HEK293 (cell line): ENCODE data around the gene MAP3K13.

Source experiments
- CTCF ChIA-PET: fragments of 350-600 bp; formaldehyde crosslinking; extraction: SDS; loops from one replicate; lab custom pipeline; 2021; ENCODE audit warnings: antibody characterized with exemption; lab: Yijun Ruan, JAX
- POLR2A ChIA-PET: fragments of 300-600 bp; formaldehyde crosslinking; extraction: SDS; loops from one replicate; lab custom pipeline; 2020; ENCODE audit warnings: antibody characterized with exemption, inconsistent platforms; lab: Yijun Ruan, JAX
- H3K27ac ChIP-seq: fragments of 200-500 bp; sonication (Bioruptor generic); 2 replicates; pipeline ENCODE4 v1.5.1; 2014; ENCODE audit warnings: low read depth, low read length, control low read depth, inconsistent platforms; ENCODE audit errors: extremely low read depth
- H3K36me3 ChIP-seq, 2 experiments: fragments of 200-500 bp in 1 of 2; sonication (Bioruptor generic) in 1 of 2; 1 replicate in 1 of 2; 2 replicates in 1 of 2; pipeline ENCODE4 v1.5.1; 2014 to 2017; ENCODE audit warnings: inconsistent platforms in 2 of 2, low read length in 2 of 2; ENCODE audit not compliant: control insufficient read depth in 2 of 2, insufficient read depth in 1 of 2
- H3K4me1 ChIP-seq: fragments of 200-500 bp; sonication (Bioruptor generic); 2 replicates; pipeline ENCODE4 v1.5.1; 2014; ENCODE audit warnings: mild to moderate bottlenecking, low read length, inconsistent platforms; ENCODE audit not compliant: control insufficient read depth, insufficient read depth
- H3K4me3 ChIP-seq: 2 replicates; pipeline ENCODE4 v1.5.1; 2011; ENCODE audit warnings: low read depth, mild to moderate bottlenecking, control low read depth, low read length, moderate library complexity
- H3K9me3 ChIP-seq: fragments of 200-500 bp; sonication (Bioruptor generic); 2 replicates; pipeline ENCODE4 v1.5.1; 2014; ENCODE audit warnings: low read depth, low read length, inconsistent platforms; ENCODE audit not compliant: control insufficient read depth, insufficient read depth
- FEZF1 ChIP-seq: fragments of 450-650 bp; formaldehyde crosslinking; IDR thresholded peaks from 2 replicates; pipeline ENCODE4 v1.5.1; 2016; ENCODE audit warnings: missing biosample characterization, missing genetic modification characterization
- GFI1B ChIP-seq: fragments of 450-650 bp; formaldehyde crosslinking; IDR thresholded peaks from 2 replicates; pipeline ENCODE4 v1.5.1; 2016; ENCODE audit warnings: missing biosample characterization, missing genetic modification characterization
- KLF8 ChIP-seq: fragments of 450-650 bp; formaldehyde crosslinking; IDR thresholded peaks from 2 replicates; pipeline ENCODE4 v1.5.1; 2016; ENCODE audit warnings: missing biosample characterization, missing genetic modification characterization
- SALL2 ChIP-seq: fragments of 450-650 bp; formaldehyde crosslinking; IDR thresholded peaks from 2 replicates; pipeline ENCODE4 v1.5.0; 2017; ENCODE audit warnings: missing biosample characterization, mild to moderate bottlenecking, missing genetic modification characterization, borderline replicate concordance
- SP3 ChIP-seq: fragments of 450-650 bp; formaldehyde crosslinking; IDR thresholded peaks from 2 replicates; pipeline ENCODE4 v1.5.1; 2016; ENCODE audit warnings: missing biosample characterization, missing genetic modification characterization
- ZBTB17 ChIP-seq: fragments of 450-650 bp; formaldehyde crosslinking; IDR thresholded peaks from 2 replicates; pipeline ENCODE4 v1.5.1; 2016; ENCODE audit warnings: missing biosample characterization, missing genetic modification characterization
- ZNF132 ChIP-seq: fragments of 450-650 bp; formaldehyde crosslinking; IDR thresholded peaks from 2 replicates; pipeline ENCODE4 v1.5.1; 2017; ENCODE audit warnings: missing biosample characterization, missing genetic modification characterization, borderline replicate concordance
- ZNF169 ChIP-seq: fragments of 450-650 bp; formaldehyde crosslinking; IDR thresholded peaks from 2 replicates; pipeline ENCODE4 v1.5.1; 2016; ENCODE audit warnings: missing biosample characterization, missing genetic modification characterization
- ZNF184 ChIP-seq: fragments of 450-650 bp; IDR thresholded peaks from 2 replicates; pipeline ENCODE4 v1.5.1; 2018; ENCODE audit warnings: missing biosample characterization, mild to moderate bottlenecking, missing genetic modification characterization
- ZNF23 ChIP-seq: fragments of 450-650 bp; formaldehyde crosslinking; IDR thresholded peaks from 2 replicates; pipeline ENCODE4 v1.5.1; 2016; ENCODE audit warnings: missing biosample characterization, missing genetic modification characterization, borderline replicate concordance
- ZNF311 ChIP-seq: fragments of 450-650 bp; formaldehyde crosslinking; IDR thresholded peaks from 2 replicates; pipeline ENCODE4 v1.5.1; 2017; ENCODE audit warnings: missing biosample characterization, missing genetic modification characterization, borderline replicate concordance
- ZNF335 ChIP-seq: fragments of 450-650 bp; formaldehyde crosslinking; conservative IDR thresholded peaks from 2 replicates; pipeline ENCODE4 v1.5.1; 2016; ENCODE audit warnings: missing biosample characterization, missing genetic modification characterization
- ZNF394 ChIP-seq: fragments of 450-650 bp; formaldehyde crosslinking; IDR thresholded peaks from 2 replicates; pipeline ENCODE4 v1.5.1; 2016; ENCODE audit warnings: missing biosample characterization, missing genetic modification characterization, mild to moderate bottlenecking, moderate library complexity, borderline replicate concordance
- ZNF548 ChIP-seq: fragments of 450-650 bp; formaldehyde crosslinking; IDR thresholded peaks from 2 replicates; pipeline ENCODE4 v1.5.1; 2016; ENCODE audit warnings: missing biosample characterization, missing genetic modification characterization
- ZNF558 ChIP-seq: fragments of 450-650 bp; formaldehyde crosslinking; IDR thresholded peaks from 2 replicates; pipeline ENCODE4 v1.5.1; 2016; ENCODE audit warnings: missing biosample characterization, missing genetic modification characterization
- ZNF610 ChIP-seq: fragments of 450-650 bp; formaldehyde crosslinking; IDR thresholded peaks from 2 replicates; pipeline ENCODE4 v1.5.1; 2016; ENCODE audit warnings: missing biosample characterization, missing genetic modification characterization, borderline replicate concordance
- ZNF658 ChIP-seq: fragments of 450-650 bp; formaldehyde crosslinking; IDR thresholded peaks from 2 replicates; pipeline ENCODE4; 2016; ENCODE audit warnings: missing biosample characterization, missing genetic modification characterization
- ZNF791 ChIP-seq: fragments of 450-650 bp; formaldehyde crosslinking; IDR thresholded peaks from 2 replicates; pipeline ENCODE4 v1.5.1; 2016; ENCODE audit warnings: missing biosample characterization, missing genetic modification characterization
- ZNF843 ChIP-seq: fragments of 450-650 bp; formaldehyde crosslinking; IDR thresholded peaks from 2 replicates; pipeline ENCODE4 v1.5.1; 2016; ENCODE audit warnings: missing biosample characterization, missing genetic modification characterization
- TF ChIP-seq, protein P1 (sequence below): fragments of 450-650 bp; formaldehyde crosslinking; IDR thresholded peaks from 2 replicates; pipeline ENCODE4 v1.5.1; 2016; ENCODE audit warnings: missing biosample characterization, missing genetic modification characterization
- TF ChIP-seq, protein P2 (sequence below): fragments of 450-650 bp; formaldehyde crosslinking; IDR thresholded peaks from 2 replicates; pipeline ENCODE4 v1.5.1; 2016; ENCODE audit warnings: missing biosample characterization, missing genetic modification characterization
- TF ChIP-seq, protein P3 (sequence below): fragments of 450-650 bp; formaldehyde crosslinking; IDR thresholded peaks from 2 replicates; pipeline ENCODE4 v1.5.1; 2016; ENCODE audit warnings: missing biosample characterization, missing genetic modification characterization
- TF ChIP-seq, protein P4 (sequence below): fragments of 450-650 bp; formaldehyde crosslinking; optimal IDR thresholded peaks from 2 replicates; pipeline ENCODE3; 2016; ENCODE audit warnings: missing biosample characterization, mild to moderate bottlenecking, missing genetic modification characterization
- TF ChIP-seq, protein P5 (sequence below): fragments of 450-650 bp; formaldehyde crosslinking; IDR thresholded peaks from 2 replicates; pipeline ENCODE4 v1.5.1; 2016; ENCODE audit warnings: missing biosample characterization, missing genetic modification characterization, low read depth

The MAP3K13 gene

DNA sequence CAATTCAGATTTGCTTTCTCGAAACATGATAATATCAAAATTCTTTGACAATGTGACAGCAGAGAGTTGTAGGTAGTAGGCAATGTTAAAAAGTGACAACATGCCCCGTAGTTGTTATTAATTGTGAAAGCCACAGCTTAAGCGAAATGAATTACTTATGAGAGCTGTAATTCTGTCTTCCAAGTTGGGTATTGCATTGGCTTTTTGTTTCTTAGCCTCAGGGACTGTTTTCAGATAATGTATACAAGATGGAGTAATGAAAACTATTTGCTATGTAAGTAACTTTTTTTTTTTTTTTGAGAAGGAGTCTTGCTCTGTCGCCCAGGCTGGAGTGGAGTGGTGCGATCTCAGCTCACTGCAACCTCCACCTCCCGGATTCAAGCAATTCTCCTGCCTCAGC is 43.1 kb upstream of the MAP3K13 start (continued):
- TF ChIP-seq, protein P1, sequence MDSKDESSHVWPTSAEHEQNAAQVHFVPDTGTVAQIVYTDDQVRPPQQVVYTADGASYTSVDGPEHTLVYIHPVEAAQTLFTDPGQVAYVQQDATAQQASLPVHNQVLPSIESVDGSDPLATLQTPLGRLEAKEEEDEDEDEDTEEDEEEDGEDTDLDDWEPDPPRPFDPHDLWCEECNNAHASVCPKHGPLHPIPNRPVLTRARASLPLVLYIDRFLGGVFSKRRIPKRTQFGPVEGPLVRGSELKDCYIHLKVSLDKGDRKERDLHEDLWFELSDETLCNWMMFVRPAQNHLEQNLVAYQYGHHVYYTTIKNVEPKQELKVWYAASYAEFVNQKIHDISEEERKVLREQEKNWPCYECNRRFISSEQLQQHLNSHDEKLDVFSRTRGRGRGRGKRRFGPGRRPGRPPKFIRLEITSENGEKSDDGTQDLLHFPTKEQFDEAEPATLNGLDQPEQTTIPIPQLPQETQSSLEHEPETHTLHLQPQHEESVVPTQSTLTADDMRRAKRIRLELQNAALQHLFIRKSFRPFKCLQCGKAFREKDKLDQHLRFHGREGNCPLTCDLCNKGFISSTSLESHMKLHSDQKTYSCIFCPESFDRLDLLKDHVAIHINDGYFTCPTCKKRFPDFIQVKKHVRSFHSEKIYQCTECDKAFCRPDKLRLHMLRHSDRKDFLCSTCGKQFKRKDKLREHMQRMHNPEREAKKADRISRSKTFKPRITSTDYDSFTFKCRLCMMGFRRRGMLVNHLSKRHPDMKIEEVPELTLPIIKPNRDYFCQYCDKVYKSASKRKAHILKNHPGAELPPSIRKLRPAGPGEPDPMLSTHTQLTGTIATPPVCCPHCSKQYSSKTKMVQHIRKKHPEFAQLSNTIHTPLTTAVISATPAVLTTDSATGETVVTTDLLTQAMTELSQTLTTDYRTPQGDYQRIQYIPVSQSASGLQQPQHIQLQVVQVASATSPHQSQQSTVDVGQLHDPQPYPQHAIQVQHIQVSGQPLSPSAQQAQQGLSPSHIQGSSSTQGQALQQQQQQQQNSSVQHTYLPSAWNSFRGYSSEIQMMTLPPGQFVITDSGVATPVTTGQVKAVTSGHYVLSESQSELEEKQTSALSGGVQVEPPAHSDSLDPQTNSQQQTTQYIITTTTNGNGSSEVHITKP (tag by site-specific recombination), result no peak
- TF ChIP-seq ZNF791 (tag by site-specific recombination), result no peak

DNA sequence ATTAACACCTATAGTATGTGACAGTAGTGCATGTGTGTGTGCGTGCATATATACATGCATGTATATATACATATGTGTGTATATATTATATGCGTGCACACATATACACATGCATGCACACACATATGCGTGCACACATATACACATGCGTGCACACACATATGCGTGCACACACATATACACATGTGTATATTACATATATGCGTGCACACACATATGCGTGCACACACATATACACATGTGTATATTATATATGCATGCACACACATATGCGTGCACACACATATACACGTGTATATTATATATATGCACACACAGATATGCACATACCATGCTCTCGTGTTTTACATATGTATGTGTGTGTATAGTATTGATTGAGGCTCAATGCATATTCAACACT is 42.0 kb upstream of the MAP3K13 start:
- H3K4me1 ChIP-seq, result no peaks in the 10 kb centered on the region
- ChIA-PET POLR2A (no interaction called here), CTCF (no interaction called here)
- no peaks in the 10 kb centered on the region for H3K9me3 ChIP-seq
- no peak overlapping the region for H3K27ac ChIP-seq
- H3K4me3 ChIP-seq, result no peak overlapping the region
- TF ChIP-seq, protein P2, sequence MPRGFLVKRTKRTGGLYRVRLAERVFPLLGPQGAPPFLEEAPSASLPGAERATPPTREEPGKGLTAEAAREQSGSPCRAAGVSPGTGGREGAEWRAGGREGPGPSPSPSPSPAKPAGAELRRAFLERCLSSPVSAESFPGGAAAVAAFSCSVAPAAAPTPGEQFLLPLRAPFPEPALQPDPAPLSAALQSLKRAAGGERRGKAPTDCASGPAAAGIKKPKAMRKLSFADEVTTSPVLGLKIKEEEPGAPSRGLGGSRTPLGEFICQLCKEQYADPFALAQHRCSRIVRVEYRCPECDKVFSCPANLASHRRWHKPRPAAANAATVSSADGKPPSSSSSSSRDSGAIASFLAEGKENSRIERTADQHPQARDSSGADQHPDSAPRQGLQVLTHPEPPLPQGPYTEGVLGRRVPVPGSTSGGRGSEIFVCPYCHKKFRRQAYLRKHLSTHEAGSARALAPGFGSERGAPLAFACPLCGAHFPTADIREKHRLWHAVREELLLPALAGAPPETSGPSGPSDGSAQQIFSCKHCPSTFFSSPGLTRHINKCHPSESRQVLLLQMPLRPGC (tag by site-specific recombination), result no peak
- TF ChIP-seq FEZF1 (tag by site-specific recombination) (no peak), ZBTB17 (tag by site-specific recombination) (no peak), ZNF132 (no peak)
- TF ChIP-seq, protein P3, sequence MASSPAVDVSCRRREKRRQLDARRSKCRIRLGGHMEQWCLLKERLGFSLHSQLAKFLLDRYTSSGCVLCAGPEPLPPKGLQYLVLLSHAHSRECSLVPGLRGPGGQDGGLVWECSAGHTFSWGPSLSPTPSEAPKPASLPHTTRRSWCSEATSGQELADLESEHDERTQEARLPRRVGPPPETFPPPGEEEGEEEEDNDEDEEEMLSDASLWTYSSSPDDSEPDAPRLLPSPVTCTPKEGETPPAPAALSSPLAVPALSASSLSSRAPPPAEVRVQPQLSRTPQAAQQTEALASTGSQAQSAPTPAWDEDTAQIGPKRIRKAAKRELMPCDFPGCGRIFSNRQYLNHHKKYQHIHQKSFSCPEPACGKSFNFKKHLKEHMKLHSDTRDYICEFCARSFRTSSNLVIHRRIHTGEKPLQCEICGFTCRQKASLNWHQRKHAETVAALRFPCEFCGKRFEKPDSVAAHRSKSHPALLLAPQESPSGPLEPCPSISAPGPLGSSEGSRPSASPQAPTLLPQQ, result no peak
- TF ChIP-seq, protein P4, sequence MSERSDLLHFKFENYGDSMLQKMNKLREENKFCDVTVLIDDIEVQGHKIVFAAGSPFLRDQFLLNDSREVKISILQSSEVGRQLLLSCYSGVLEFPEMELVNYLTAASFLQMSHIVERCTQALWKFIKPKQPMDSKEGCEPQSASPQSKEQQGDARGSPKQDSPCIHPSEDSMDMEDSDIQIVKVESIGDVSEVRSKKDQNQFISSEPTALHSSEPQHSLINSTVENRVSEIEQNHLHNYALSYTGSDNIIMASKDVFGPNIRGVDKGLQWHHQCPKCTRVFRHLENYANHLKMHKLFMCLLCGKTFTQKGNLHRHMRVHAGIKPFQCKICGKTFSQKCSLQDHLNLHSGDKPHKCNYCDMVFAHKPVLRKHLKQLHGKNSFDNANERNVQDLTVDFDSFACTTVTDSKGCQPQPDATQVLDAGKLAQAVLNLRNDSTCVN (tag by site-specific recombination), result no peak
- H3K36me3 ChIP-seq, result no peaks in the 10 kb centered on the region

DNA sequence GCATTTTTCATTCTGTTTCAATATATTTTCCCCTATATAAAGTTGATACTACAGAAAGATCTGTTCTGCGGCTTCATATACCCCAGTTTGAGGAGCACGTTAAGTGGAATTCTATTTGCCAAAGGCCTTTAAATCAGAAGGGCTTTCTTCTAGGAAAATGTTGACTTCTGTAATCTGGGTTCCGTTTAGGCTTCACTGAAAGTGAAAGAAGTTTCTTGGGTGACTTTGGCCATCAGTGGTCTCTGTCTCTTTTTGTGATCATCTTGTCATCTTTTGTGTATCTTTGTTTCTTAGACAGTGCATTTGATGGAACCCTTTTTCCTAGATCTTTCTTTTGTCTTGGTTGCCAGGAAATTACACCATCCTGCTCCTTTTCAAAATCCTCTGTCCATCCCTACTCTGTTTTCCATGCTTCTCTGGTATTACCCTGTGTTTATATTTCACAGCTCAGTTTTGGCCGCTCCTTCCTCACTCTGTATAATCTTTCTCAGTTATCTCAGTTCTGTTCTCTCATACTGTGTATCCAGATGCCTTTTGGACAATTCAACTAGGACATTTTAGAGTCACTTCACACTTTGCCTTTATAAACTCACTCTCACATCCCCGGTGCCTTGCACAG is 40.7 kb upstream of the MAP3K13 start:
- Histone ChIP-seq H3K4me1 (no peaks in the 10 kb centered on the region), H3K4me3 (no peak overlapping the region), H3K27ac (no peak overlapping the region), H3K36me3 (no peaks in the 10 kb centered on the region), H3K9me3 (no peaks in the 10 kb centered on the region)
- ChIA-PET POLR2A (no interaction called here), CTCF (interaction anchor here (1.5 kb wide), 1 partner anchor 14 kb away, joined by 6 read pairs; no protein-coding TSS in a partner anchor)
- TF ChIP-seq ZNF23 (tag by site-specific recombination) (no peak), ZNF658 (no peak), GFI1B (tag by site-specific recombination) (no peak), ZNF311 (no peak), ZNF558 (tag by site-specific recombination) (no peak), ZNF843 (tag by site-specific recombination) (no peak), ZNF610 (tag by site-specific recombination) (no peak), ZNF791 (tag by site-specific recombination) (no peak), KLF8 (tag by site-specific recombination) (no peak), ZNF548 (tag by site-specific recombination) (no peak), ZNF394 (tag by site-specific recombination) (no peak), SALL2 (tag by site-specific recombination) (no peak), SP3 (tag by site-specific recombination) (no peak), ZNF335 (no peak), ZNF184 (no peak), ZNF169 (no peak)
- TF ChIP-seq, protein P5, sequence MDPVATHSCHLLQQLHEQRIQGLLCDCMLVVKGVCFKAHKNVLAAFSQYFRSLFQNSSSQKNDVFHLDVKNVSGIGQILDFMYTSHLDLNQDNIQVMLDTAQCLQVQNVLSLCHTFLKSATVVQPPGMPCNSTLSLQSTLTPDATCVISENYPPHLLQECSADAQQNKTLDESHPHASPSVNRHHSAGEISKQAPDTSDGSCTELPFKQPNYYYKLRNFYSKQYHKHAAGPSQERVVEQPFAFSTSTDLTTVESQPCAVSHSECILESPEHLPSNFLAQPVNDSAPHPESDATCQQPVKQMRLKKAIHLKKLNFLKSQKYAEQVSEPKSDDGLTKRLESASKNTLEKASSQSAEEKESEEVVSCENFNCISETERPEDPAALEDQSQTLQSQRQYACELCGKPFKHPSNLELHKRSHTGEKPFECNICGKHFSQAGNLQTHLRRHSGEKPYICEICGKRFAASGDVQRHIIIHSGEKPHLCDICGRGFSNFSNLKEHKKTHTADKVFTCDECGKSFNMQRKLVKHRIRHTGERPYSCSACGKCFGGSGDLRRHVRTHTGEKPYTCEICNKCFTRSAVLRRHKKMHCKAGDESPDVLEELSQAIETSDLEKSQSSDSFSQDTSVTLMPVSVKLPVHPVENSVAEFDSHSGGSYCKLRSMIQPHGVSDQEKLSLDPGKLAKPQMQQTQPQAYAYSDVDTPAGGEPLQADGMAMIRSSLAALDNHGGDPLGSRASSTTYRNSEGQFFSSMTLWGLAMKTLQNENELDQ, result no peak
